ENCODE data around the gene SDC4. TPM values are rescaled to one million over a fixed set of nuclear protein-coding genes. Genes with fewer than 3 reads are reported as not detected.

Gene SDC4
- polyA plus RNA-seq, 1 donor (not counting 4 experiments of a cell fraction or from before 2014, with no cell fraction given), result 114 TPM

- Histone ChIP-seq H3K4me3 (ENCODE audit: control insufficient read depth in 2 of 3, extremely low read depth in 1 of 3, insufficient read depth in 2 of 3, low read depth in 1 of 3, low read length in 3 of 3) (no peak overlapping the region), H4K20me1 (ENCODE audit: control insufficient read depth, extremely low read depth, insufficient read depth, low read length) (no peaks in the 10 kb centered on the region), H3K27me3 (ENCODE audit: control insufficient read depth, extremely low read depth, insufficient read depth, low read length) (peaks cover 15% of the 10 kb centered on the region), H3K4me2 (ENCODE audit: control insufficient read depth, extremely low read depth, insufficient read depth, low read depth, low read length) (no peak overlapping the region), H3K36me3 (ENCODE audit: control insufficient read depth in 2 of 2, extremely low read depth in 1 of 2, insufficient read depth in 2 of 2, low read length in 2 of 2) (no peaks in the 10 kb centered on the region), H3K27ac (ENCODE audit: control insufficient read depth, insufficient read depth, low read length) (no peak overlapping the region), H3K9me3 (ENCODE audit: control insufficient read depth, low read depth, low read length) (no peaks in the 10 kb centered on the region), H3K9ac (ENCODE audit: control insufficient read depth, extremely low read depth, insufficient read depth, low read length) (no peak overlapping the region), H3K4me1 (ENCODE audit: control insufficient read depth, extremely low read depth, insufficient read depth, low read length) (peaks cover 7% of the 10 kb centered on the region), H2AFZ (ENCODE audit: control insufficient read depth, low read length) (no peak overlapping the region), H3K79me2 (ENCODE audit: control insufficient read depth, insufficient read depth, low read length) (no peaks in the 10 kb centered on the region), H3K9me1 (ENCODE audit: control insufficient read depth, extremely low read depth, insufficient read depth, low read length) (no peaks in the 10 kb centered on the region)
- dilution Hi-C loops (cut with MboI; ENCODE audit: extremely low pct_ligation_motif_present, low sequenced_read_pairs), result no loop called here
- no peak for FAIRE-seq
- no peak for DNase-seq (ENCODE audit: low read depth, low spot score)
- TF ChIP-seq EZH2 (IDR thresholded peaks at IDR 0.05; ENCODE audit: low read length), result no peak
- no peak for TF ChIP-seq CTCF (optimal IDR thresholded peaks at IDR 0.05 in 1 of 3, IDR thresholded peaks at IDR 0.05 in 1 of 3, conservative IDR thresholded peaks at IDR 0.05 in 1 of 3; ENCODE audit: extremely low read depth in 1 of 3, insufficient read depth in 2 of 3, low read length in 3 of 3)
These were observed 30.4 kb downstream of the SDC4 start for GRCh38 chr20:45317826-45318225.

GRCh38 chr20:45316150-45317080 lies 31.8 kb downstream of the SDC4 start:
- FAIRE-seq (no peak), DNase-seq (ENCODE audit: low read depth, low spot score) (no peak)
- H3K9me1 ChIP-seq (ENCODE audit: control insufficient read depth, extremely low read depth, insufficient read depth, low read length), result no peaks in the 10 kb centered on the region
- dilution Hi-C loops (cut with MboI; ENCODE audit: extremely low pct_ligation_motif_present, low sequenced_read_pairs), result no loop called here
- no peak for TF ChIP-seq EZH2 (IDR thresholded peaks at IDR 0.05; ENCODE audit: low read length)
- TF ChIP-seq CTCF (optimal IDR thresholded peaks at IDR 0.05 in 1 of 3, IDR thresholded peaks at IDR 0.05 in 1 of 3, conservative IDR thresholded peaks at IDR 0.05 in 1 of 3; ENCODE audit: extremely low read depth in 1 of 3, insufficient read depth in 2 of 3, low read length in 3 of 3), result no peak
- H3K4me2 ChIP-seq (ENCODE audit: control insufficient read depth, extremely low read depth, insufficient read depth, low read depth, low read length), result no peak overlapping the region
- H3K9me3 ChIP-seq (ENCODE audit: control insufficient read depth, low read depth, low read length), result no peaks in the 10 kb centered on the region
- H3K9ac ChIP-seq (ENCODE audit: control insufficient read depth, extremely low read depth, insufficient read depth, low read length), result no peak overlapping the region
- H3K27me3 ChIP-seq (ENCODE audit: control insufficient read depth, extremely low read depth, insufficient read depth, low read length), result peaks cover 15% of the 10 kb centered on the region
- peaks cover 7% of the 10 kb centered on the region for H3K4me1 ChIP-seq (ENCODE audit: control insufficient read depth, extremely low read depth, insufficient read depth, low read length)
- no peaks in the 10 kb centered on the region for H3K36me3 ChIP-seq (ENCODE audit: control insufficient read depth in 2 of 2, extremely low read depth in 1 of 2, insufficient read depth in 2 of 2, low read length in 2 of 2)
- no peak overlapping the region for H3K4me3 ChIP-seq (ENCODE audit: control insufficient read depth in 2 of 3, extremely low read depth in 1 of 3, insufficient read depth in 2 of 3, low read depth in 1 of 3, low read length in 3 of 3)
- H3K27ac ChIP-seq (ENCODE audit: control insufficient read depth, insufficient read depth, low read length), result no peak overlapping the region
- no peaks in the 10 kb centered on the region for H3K79me2 ChIP-seq (ENCODE audit: control insufficient read depth, insufficient read depth, low read length)
- H4K20me1 ChIP-seq (ENCODE audit: control insufficient read depth, extremely low read depth, insufficient read depth, low read length), result no peaks in the 10 kb centered on the region
- no peak overlapping the region for H2AFZ ChIP-seq (ENCODE audit: control insufficient read depth, low read length)
